Activated effector memory CD4-positive, alpha-beta T cell treated with Interleukin-2 at 50 U/mL for 16 hours (primary cell): ENCODE results near the gene DENND5A.
"Not testable (repeated sequence)": the region's sequence is repeated elsewhere in the genome, so short reads cannot be mapped to it uniquely, and the experiment has no call there.

Source experiments
- DNase-seq: peaks from one replicate; pipeline ENCODE4 v3.0.0-alpha.2; 2020

DENND5A gene

DNA sequence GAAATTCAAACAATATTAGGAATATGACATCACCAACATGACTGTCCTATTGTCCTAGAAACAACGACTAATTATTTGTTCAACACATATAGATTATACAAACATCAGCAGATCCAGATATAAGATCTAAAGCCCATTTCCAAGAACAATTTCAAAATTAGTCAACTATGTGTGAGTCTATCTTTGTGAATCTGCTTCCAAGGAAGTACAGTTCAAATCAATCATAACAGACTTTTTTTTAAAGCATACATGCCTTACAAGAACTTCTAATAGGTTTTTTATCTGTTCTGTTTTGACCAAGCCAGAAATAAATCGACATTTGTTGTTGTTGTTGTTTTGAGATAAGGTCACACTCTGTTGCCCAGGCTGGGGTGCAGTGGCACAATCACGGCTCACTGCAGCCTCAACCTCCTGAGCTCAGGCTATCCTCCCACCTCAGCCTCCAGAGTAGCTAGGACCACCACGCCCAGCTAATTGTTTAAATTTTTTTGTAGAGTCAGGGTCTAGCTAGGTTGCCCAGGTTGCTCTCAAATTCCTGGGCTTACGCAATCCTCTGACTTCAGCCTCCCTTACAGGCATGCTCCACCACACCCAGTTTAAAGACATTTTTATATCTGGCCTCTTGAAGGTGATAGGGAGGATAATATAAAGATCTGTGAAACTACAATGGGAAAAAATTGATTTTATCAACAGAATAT, 54.8 kb downstream of the DENND5A start:
- no peak for DNase-seq

GRCh38 chr11:9209604-9210003, 55.5 kb downstream of the DENND5A start:
- DNase-seq = not testable (repeated sequence)

GRCh38 chr11:9208726-9209501, 56.2 kb downstream of the DENND5A start:
- no peak for DNase-seq

- no peak for DNase-seq
These were observed 57.9 kb downstream of the DENND5A start for GRCh38 chr11:9207229-9207628.

- no peak for DNase-seq
These were observed 58.7 kb downstream of the DENND5A start for GRCh38 chr11:9206496-9206895.

DNA sequence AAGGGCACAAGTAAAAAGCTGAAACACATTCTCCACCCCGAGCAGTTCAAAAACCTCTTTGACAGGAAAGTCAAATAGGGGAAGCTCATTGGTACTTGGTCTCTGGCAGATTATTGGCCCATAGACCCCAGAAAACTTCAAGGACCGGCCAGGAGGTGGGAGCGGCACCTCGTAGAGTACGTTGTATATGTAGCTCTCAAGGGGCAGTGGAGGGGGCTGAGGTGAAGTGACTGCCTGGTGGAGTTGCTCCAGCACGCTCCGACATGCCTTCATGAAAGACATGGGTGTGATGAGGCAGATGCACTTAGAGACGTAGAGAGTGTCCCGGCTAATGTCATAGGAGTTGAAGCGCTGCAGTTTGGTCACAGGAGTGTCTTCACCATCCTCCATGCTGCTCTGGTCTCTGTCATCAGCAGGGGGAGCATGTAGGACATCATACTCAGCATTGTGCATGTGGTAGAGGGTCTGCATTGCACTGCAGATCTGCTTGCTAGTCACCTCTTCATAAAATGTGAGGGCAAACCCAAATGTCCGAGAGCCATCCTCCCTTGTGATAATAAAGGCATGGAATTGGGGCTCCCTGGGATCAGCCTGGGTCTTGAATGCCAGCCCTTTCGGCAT, 61.3 kb downstream of the DENND5A start:
- DNase-seq = no peak

- no peak for DNase-seq
These were observed 63.6 kb downstream of the DENND5A start for GRCh38 chr11:9201372-9202162.

DNA sequence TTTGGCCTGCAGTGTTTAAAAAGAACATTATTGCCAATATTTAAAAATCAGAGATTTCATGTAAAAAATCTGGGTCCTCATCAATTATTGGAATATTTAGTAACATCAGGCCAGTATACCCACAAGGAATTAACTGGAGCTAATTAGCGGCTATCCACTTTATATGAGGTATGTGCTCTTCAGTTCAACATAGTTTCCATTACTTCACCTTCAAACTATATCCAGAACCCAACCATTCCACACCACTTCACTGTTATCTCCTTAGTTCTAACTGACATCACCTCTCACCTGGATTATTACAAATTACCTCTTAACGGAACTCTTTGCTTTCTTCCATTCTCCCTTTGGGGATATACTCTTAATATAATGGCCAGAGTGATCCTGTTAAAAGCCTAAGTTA, 64.7 kb downstream of the DENND5A start:
- DNase-seq = no peak

DNA sequence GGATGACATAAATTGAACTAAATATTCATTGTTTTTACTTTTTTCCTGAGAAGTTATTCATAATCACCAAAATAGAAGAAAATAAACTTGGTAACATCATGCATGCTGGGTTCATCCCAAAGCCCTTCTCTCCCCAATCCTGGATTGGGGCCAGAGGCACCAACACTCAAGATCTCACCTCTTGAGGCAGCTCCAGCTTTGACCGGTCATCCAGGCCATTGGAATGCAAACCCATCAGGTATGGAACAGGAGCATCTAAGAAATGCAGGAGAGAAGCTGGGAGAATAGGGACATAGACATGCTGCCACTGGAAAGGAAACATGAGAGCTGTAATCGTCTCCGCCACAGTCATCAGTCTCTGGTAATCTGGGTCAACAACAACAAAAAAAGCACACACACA, 71.8 kb downstream of the DENND5A start:
- DNase-seq = no peak

- no peak for DNase-seq
These were observed 72.6 kb downstream of the DENND5A start for GRCh38 chr11:9192561-9192960.

DNA sequence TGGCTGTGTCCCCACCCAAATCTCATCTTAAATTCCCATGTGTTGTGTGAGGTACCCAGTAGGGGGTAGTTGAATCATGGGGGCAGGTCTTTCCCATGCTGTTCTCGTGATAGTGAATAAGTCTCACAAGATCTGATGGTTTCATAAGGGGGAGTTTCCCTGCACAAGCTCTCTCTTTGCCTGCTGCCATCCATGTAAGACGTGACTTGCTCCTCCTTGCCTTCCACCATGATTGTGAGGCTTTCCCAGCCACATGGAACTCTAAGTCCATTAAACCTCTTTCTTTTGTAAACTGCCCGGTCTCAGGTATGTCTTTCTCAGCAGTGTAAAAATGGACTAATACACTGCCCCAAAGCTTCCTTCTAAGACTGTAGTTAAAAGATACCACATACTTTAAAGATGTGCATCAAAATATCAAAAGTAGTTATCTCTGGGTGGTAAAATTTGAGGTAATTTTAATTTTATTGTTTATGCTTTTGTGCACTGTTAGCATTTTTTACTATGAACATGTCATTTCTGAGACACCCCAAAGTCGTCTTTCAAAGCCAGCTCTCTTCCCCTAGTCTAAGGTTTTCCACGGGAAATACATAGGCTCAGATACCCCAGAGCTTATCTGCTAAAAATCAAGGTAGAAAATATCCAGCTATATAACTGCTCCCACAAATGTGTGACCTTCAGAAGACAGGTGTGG, 74.7 kb downstream of the DENND5A start:
- DNase-seq = not testable (repeated sequence)

GRCh38 chr11:9188860-9189259, 76.3 kb downstream of the DENND5A start:
- not testable (repeated sequence) for DNase-seq

- DNase-seq = no peak
These were observed 77.5 kb downstream of the DENND5A start for GRCh38 chr11:9187616-9188015.

DNA sequence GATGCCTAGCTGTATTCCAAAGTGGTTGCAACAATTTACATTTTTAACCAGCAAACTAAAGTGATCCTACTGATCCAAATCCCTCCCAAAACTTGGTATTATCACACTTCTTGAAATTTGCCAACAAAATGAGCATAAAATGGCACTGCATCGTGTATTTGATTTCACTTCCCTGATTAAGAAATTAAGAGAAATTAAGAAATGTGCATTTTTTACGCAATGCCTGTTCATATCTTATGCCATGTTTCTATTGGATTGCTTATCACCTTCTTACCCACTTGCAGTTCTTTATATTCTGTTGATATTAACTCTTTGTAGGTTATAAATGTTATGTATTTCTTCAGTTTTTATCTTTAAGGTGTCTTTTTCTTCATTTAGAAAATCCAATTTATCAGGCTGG, 80.6 kb downstream of the DENND5A start:
- DNase-seq = no peak

DNA sequence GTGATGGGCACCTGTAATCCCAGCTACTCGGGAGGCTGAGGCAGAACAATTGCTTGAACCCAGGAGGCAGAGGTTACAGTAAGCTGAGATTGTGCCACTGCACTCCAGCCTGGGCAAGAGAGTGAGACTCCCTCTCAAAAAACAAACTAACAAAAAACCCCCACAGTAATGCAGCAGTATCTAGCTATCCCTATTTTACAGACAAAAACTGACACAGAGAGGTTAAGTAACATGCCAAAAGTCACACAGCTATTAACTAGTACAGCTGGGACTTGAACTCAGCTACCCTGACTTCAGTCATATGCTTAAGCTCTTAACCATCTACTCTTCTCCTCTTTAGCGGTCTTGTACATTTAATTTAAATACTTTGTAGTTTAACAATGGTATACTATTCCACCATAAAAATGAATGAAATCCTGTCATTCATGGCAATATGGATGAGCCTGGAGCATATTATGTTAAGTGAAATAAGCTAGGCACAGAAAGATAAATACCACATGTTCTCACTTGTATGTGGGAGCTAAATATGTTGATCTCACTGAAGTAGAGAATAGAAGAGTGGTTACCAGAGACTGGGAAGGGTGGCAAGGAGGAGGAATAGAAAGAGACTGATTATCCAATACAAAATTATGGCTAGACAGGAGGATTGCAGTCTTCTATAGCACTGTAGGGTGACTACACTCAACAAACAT, 82.8 kb downstream of the DENND5A start:
- no peak for DNase-seq

GRCh38 chr11:9180784-9181183, 84.4 kb downstream of the DENND5A start:
- no peak for DNase-seq

- DNase-seq = no peak
These were observed 86.0 kb downstream of the DENND5A start for GRCh38 chr11:9179141-9179540.

DNA sequence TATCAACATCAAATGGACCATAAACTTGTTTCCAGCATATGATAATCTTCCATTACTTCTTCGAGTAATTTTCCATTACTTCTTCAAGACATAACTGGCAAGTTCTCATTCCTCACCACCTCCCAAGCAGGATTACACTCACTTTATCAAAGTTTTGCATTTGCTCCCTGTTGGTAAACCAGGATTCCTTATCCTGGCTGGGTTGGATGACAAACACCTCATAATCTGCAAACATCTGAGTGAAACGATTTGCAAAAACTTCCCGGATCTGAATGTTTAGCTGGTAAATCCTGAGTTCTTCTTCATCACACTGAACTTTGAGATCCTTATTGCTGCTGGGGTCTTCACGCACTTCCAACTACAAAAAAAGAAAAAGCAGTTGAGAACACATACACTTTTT, 86.4 kb downstream of the DENND5A start:
- DNase-seq = no peak

DNA sequence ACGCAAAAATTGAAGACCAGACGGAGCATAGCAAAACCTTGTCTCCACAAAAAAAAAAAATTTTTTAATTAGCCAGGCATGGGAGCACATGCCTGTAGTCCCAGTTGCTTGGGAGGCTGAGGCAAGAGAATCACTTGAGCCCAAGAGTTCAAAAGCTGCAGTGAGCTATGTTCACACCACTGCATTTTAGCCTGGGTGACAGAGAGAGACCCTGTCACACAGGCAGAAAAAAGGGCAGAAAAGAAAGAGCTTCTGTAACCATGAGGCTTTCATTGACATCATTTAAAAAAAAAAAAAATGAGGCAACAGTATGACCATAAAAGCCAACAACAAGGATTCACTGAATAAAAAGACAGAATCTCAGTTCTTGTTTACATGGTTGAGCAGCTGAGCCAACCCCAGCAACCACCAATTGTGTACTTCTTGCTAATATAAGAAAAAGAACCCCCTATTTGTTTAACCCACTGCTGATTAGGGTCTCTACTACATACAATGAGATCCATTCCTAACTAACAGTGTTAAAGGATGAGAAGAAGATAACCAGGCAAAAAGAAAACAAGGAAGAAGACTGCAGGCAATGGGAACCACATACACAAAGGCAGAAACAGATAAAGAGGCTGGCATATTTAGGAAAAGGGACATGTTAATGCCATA, 87.6 kb downstream of the DENND5A start:
- DNase-seq = no peak

DNA sequence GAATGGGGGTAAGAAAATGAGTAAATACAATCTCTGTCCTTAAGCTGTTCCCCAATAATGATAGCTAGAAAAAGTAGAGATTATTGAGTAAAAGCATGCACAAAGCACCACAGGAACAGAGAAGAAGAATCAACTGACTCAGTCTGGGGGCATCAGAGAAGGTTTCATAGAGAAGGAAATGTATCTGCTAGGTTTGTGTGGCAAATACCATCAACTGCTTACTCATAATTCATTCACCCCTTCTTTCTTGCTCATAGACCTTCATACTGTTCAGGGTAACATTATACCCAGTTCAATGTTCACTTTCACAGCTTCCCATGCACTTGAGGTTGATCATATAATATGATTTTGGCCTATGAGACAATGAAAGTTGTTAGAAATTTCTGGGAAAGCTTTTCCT, 88.6 kb downstream of the DENND5A start:
- no peak for DNase-seq

- DNase-seq = no peak
These were observed 89.0 kb downstream of the DENND5A start for GRCh38 chr11:9176136-9176535.
